ENCODE results near the gene ABCG8. TPM values are rescaled to one million over a fixed set of nuclear protein-coding genes. Genes with fewer than 3 reads are reported as not detected.
"Not testable (repeated sequence)": the region's sequence is repeated elsewhere in the genome, so short reads cannot be mapped to it uniquely, and the experiment has no call there.

The ABCG8 gene
- polyA plus RNA-seq, 3 donors, result 0.84 to 1.3 (median 1.1) TPM

DNA sequence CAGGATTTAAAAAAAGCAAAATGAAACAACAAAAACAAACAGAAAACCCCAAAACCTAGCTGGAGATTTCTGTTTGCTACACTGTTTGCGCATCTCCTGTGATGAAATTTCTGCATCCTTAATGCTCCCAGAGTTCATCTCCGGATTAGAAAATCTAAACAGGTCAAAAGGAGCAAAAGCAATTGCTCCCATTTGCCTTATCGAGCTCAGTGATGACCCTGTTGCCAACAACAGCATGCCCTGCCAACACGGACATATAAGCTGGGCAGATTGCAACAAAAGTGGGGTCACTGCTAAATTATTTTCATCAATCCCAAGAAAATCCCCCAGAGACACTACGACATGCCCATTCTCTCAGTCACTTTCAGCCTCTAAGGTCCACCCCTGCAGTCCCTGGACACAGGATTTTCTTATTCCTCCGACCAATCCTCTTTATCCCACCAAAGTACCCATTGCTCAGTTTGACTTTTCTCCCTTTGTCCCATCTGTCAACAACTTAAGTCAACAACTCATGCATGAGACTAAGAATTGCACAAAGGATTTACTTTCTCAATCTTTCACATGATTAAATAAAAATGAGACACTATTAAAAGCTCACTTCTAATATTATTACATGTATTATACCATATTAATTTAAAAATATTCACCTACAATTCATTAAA lies 67.8 kb downstream of the ABCG8 start:
- no peak for DNase-seq

DNA sequence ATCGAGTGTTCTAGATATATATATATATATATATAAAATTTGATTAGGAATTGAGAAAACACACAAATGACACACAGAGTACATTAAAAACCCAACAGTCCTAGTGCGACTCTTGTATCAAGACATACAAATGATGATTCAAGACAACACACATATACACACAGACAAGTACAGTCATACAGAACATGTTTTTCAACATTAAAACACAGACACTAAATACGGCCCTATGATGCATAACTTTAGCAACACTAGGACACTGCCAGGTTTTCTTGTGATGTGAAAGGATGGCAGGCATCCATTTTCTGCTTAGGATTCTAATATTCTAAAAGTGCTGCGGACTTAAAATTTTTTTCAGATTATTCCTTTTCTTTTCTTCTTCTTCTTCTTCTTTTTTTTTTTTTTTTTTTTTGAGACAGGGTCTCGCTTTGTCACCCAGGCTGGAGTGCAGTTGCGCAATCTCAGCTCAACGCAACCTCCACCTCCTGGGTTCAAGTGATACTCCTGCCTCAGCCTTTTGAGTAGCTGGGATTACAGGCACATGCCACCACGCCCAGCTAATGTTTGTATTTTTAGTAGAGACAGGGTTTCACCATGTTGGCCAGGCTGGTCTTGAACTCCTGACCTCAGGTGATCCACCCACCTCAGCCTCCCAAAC lies 72.5 kb downstream of the ABCG8 start:
- not testable (repeated sequence) for DNase-seq

DNA sequence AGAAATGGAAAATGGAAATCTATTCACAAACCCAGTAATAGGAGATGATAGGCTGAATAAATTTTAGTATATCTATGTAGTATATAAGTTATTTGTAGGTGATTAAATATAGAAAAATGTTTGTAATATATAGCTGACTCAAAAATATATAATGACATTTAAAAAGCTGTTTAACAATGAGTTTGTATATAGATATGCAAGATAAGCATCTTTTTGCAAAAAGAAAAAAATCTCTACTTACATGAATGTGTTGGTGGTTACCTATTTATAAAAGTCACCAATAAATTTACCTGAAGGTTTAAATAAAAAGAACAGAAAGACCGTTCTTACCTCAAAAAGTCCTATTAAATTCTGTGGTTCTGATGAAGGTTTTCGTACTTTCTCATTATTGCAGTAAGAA lies 85.7 kb downstream of the ABCG8 start:
- no peak for DNase-seq

DNA sequence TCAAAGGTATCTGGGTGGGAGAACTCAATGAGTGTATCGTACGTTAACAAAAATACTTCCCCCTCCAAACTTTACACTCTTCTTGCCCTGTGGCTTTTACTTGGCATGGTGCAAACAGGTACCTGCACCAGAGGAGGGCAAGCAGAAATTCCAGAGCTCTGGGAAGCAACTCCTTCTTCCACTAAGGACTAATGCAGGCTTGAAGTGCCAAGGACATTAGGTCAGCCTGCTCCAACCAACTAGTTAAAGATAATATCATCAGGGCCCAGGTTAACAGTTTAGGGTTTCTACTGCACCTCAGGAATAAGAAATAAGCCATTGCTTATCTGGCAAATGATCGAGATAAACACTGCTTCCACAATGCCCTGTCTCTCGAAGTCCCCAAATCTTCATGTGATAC lies 86.7 kb downstream of the ABCG8 start:
- DNase-seq, result no peak

DNA sequence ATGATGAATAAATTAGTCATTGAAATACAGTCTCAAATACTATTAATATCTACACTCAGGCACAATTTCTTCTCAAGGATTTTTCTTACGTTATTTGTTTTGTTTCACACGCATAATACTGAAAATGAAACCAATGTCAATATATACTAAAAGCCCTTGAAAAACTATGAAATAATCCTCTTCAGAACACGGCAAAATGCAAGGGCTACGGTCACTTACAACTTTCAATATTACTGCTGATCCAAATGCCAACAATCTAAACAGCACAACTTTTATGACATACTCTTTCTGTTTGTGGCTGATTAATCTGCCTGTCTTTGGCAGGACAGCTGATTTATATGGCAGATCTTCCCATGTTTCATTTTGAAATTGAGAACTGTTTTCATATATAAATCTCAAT lies 88.7 kb downstream of the ABCG8 start:
- no peak for DNase-seq

DNA sequence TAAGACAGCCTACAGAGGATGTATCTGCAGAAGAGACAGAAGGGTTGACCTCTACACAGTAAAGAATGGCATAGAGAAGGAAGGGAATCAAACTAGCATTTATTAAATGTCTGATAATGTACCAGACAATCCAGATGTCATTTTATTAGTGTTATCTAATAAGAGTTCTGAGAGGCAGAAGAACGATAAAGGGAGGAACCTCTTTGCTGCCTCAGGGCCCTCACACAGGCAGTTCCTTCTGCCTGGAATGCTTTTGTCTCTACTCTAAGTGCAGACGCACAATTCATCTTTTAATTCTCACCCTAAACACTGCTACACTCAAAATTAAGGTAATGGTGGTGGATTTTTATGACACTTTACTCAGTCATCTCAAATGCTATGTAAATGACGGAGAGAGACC lies 92.5 kb downstream of the ABCG8 start:
- DNase-seq, result no peak

Other genes with a start within 250 kb of the ABCG8 start
- gene THADA, start 242.9 kb upstream of the ABCG8 start, polyA plus RNA-seq (ENCODE audit: insufficient read length in 3 of 3), result 10 to 100 TPM; 32.4 to 42.0 (median 39.2) TPM
- 10 to 100 TPM; 18.4 to 66.9 (median 64.8) TPM for gene PLEKHH2, start 201.7 kb upstream of the ABCG8 start, polyA plus RNA-seq (ENCODE audit: insufficient read length in 3 of 3)
- 1 to 10 TPM; 2.8 to 3.7 (median 3.0) TPM for gene C1GALT1C1L, start 162.5 kb upstream of the ABCG8 start, polyA plus RNA-seq (ENCODE audit: insufficient read length in 3 of 3)
- 10 to 100 TPM; 49.2 to 96.6 (median 82.6) TPM for gene DYNC2LI1, start 64.9 kb upstream of the ABCG8 start, polyA plus RNA-seq (ENCODE audit: insufficient read length in 3 of 3)
- under 1 TPM; 0.40 to 0.84 (median 0.75) TPM for gene ABCG5, start 132 bp upstream of the ABCG8 start, polyA plus RNA-seq (ENCODE audit: insufficient read length in 3 of 3)
- gene LRPPRC, start 157.0 kb downstream of the ABCG8 start, polyA plus RNA-seq (ENCODE audit: insufficient read length in 3 of 3), result 100 to 1,000 TPM; 102 to 124 (median 115) TPM